Measurements from ENCODE around the gene TMEM52.
"Not testable (repeated sequence)": the region's sequence is repeated elsewhere in the genome, so short reads cannot be mapped to it uniquely, and the experiment has no call there.

Gene TMEM52

DNA sequence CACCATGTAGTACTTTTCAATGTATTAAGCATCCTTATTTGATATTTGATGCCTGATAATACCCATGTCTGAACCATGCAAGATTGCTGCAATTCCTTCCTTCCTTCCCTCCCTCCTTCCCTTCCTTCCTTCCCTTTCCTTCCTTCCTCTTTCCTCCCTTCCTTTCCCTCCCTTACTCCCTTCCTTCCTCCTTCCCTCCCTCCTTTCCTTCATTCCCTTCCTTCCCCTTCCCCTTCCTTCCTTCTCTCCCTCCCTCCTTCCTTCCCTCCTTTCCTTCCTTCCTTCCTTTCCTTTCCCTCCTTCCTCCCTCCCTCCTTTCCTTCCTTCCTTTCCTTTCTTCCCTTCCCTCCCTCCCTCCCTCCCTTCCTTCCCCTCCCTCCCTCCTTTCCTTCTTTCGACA, 29.7 kb upstream of the TMEM52 start:
- intact Hi-C loops (cut with DNase I), result no loop called here
- DNase-seq, result no peak

- DNase-seq, result peak in 1 of 10 donors; percentile 57
- intact Hi-C loops (cut with DNase I), result no loop called here
These were observed 28.4 kb upstream of the TMEM52 start for GRCh38 chr1:1947493-1947892.

DNA sequence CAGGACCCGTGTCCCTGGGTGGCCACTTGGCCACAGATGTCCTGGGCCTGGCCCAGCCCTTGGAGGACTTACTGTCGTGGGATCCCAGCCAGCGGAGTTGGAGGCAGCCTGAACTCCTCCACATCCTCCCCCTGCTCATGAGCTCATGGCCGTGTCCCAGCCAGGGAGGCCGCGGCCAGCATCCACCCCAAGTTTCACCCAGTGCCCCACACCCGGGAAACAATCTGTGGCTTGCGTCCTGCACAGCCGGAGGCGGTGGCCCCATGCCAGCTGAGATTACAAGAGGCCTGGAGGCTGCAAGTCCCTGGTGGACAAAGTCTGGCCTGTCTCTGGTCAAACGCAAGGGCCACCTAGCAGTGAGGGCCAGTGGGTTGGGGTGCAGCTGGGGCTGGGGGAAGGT, 27.5 kb upstream of the TMEM52 start:
- peak in 4 of 10 donors; percentile 39 to 89 (median 64) for DNase-seq
- intact Hi-C loops (cut with DNase I), result no loop called here

GRCh38 chr1:1945782-1946393, 26.8 kb upstream of the TMEM52 start:
- intact Hi-C loops (cut with DNase I), result no loop called here
- DNase-seq, result peak in 1 of 10 donors; percentile 73

DNA sequence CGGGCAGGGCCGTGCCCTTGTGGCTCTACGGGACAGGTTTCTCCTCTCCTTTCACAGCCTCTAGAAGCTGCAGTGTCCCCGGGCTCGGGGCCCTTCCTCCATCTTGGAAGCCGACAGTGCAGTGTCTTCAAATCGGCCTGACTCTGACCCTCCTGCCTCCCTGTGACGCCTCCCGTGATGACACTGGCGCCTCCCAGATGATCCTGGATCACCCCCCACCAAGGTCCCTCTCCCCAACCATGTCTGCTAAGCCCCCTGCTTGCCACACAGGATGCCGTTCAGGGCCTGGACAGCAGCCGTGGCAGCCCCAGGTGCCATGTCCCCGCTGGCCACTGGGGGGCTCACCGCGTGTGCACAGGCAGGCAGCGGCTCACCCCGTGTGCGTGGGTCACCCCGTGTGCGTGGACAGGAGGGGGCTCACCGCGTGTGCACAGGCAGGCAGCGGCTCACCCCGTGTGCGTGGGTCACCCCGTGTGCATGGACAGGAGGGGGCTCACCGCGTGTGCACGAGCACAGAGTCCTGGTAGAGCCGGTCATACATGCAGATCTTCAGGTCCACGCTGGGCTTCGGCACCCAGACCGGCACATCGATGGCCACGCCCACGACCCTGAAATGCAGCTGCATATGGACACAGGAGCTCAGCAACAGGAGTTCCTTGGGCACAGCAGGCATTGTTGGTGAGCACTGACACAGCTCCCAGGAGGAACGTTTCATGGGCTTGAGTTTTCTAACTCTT, 24.9 kb upstream of the TMEM52 start:
- intact Hi-C loops (cut with DNase I), result loop anchor here (5.0 kb wide), 1 partner anchor 98 kb away; no protein-coding TSS in a partner anchor
- DNase-seq, result peak in 9 of 10 donors; percentile 53 to 94 (median 70)

- DNase-seq, result peak in 3 of 10 donors; percentile 7 to 86 (median 83)
- intact Hi-C loops (cut with DNase I), result loop anchor here (5.0 kb wide), 1 partner anchor 99 kb away; no protein-coding TSS in a partner anchor
These were observed 23.9 kb upstream of the TMEM52 start for GRCh38 chr1:1942753-1943656.

DNA sequence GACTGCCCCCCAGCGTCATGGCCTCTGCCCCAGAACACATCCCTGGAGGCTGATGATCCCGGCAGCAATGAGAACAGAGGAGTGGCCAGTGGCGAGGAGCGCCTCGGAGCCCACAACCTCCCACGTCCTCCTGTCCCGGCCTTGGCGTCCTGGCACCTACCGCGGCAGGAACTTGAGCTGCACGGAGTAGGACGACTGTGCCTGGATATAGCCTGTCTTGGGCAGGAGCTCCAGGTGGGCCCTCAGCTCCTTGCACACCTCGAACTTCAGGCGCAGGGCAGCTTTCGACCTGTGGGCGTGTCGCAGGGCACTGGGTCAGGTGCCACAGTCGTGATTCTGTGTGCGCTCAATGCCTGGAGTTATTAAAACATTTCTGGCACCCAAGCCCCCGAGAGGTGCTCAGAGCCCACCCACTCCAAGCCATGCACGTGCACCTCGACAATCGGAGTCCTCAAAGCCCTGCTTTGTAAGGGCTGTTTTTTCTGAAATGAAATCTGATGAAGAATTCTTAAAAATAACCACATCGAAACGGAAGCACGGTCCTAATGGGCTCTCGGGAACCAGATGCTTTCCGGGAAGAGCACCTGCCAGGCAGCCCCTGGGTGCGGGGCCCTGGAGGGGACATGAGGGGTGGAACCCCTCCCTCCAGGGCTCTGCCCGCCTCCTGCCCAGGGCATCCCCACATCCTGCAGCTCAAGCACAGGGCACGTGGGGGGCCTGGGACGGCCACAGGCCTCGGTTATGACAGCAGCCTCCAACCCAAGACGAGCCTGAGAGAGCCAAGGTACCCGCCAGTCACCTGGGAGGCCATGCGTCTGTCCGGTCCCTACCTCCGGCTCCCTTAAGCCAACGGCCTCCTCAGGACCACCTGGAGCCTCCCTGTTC, 23.0 kb upstream of the TMEM52 start:
- peak in 2 of 10 donors; percentile 66 to 73 for DNase-seq
- intact Hi-C loops (cut with DNase I), result loop anchor here (5.0 kb wide), 1 partner anchor 100 kb away; no protein-coding TSS in a partner anchor

- intact Hi-C loops (cut with DNase I), result loop anchor here (5.0 kb wide), 1 partner anchor 101 kb away; no protein-coding TSS in a partner anchor
- peak in 2 of 10 donors; percentile 68 to 75 for DNase-seq
These were observed 22.2 kb upstream of the TMEM52 start for GRCh38 chr1:1941211-1941841.

DNA sequence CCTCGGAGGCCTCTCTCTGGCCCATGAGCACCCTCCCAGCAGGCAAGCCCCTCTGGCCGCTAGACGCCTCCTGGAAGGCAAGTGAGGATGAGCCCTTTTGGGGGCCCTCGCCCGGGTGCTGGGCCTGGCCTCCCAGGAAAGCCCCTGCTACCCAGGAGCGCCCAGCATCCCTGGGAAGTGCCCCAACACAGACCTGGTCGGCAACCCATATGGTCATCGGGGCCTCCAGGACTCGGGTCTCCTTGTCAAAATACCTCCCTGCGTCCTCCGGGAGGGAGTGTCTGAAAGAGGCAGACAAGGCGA, 21.0 kb upstream of the TMEM52 start:
- peak in 1 of 10 donors; percentile 51 for DNase-seq
- intact Hi-C loops (cut with DNase I), result loop anchor here (5.0 kb wide), 1 partner anchor 102 kb away; no protein-coding TSS in a partner anchor

GRCh38 chr1:1939296-1940122, 20.4 kb upstream of the TMEM52 start:
- peak in 2 of 10 donors; percentile 50 to 77 for DNase-seq
- intact Hi-C loops (cut with DNase I), result loop anchor here (5.0 kb wide), 1 partner anchor 103 kb away; no protein-coding TSS in a partner anchor

DNA sequence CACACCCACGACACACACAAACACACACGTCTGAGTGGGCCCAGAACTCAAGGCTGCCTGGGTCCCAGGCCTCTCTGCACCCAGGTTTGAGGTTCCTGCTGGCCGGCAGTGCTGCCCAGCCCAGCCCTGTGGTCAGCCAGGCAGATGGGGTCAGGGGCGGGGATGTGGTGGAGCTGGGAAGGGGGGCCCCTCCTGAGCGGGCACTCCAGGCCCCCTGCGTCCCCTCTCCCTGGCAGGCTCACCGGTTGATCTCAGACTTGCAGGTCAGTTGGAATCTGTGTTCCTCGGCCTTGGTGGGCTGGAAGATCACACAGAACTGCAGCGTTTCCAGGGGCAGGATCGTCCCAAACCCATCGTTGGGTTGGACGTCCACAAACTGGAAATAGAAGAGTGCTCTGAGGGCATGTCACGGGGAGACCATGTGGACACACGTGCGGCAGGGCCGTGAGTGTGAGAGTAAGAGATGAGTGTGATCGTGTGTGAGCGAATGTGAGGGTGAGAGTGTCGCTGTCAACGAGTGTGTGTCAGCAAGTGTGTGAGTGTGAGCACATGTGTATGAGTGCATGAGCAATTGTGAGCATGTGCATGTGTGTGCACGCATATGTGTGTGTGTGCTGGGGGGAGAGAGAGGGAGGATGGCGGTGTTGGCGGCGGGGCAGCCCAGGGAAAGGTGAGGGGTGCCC, 19.7 kb upstream of the TMEM52 start:
- intact Hi-C loops (cut with DNase I), result no loop called here
- peak in 2 of 10 donors; percentile 51 to 65 for DNase-seq

DNA sequence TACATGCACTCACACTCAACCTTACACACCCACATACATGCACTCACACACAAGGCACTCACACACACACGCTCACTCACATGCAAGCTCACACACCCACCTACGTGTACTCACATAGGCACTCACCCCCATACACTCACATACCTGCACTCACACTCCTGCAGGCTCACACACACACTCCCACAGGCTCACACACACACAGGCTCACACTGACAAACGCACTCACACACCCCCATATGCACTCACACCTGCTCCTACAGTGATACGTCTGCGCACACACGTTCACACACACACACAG, 19.1 kb upstream of the TMEM52 start:
- intact Hi-C loops (cut with DNase I), result no loop called here

DNA sequence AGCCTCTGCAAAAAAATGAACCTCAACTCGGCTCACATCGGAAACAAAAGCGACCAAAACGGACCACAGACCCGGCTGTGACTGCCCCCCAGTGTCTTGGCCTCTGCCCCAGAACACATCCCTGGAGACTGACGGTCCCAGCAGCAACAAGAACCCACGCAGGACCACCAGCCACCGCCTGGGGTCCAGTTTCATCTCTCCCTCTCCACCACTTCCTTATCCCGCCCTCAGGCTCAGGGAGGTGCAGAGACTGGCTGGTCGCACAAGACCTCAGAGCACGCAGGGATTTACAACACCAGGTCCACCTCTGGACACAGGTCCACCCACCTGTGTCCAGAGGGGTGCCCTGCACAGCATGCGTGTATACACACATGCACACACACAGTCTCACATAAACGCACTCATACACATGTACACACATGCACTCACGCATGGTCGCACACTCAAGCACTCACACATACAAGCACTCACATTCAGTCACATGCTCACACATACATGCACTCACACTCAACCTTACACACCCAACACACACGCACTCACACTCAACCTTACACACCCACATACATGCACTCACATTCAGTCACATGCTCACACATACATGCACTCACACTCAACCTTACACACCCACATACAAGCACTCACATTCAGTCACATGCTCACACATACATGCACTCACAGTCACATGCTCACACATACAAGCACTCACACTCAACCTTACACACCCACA, 18.6 kb upstream of the TMEM52 start:
- DNase-seq, result peak in 2 of 10 donors; percentile 41 to 59
- intact Hi-C loops (cut with DNase I), result no loop called here

More for the DNA sequence above, 19.1 kb upstream of the TMEM52 start:
- no peak for DNase-seq

DNA sequence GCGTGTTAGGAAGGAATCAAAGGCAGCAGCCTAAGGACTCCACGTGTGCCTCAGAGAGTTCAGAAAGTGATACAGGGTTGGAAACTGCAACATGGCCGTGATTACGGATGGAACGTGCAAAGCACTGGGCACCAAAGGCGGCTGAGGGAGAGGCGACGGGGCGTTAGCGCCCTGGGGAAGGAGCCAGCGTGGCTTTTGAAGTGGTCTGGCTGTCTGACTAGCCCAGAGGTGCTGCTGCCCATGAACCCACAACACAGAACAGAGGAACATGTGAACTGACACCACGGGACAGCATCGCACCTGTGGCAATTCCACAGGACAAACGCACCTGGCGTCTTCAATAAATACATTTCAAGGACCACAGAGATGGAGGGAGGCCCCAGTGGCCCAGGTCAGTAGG, 18.0 kb upstream of the TMEM52 start:
- intact Hi-C loops (cut with DNase I), result no loop called here
- peak in 1 of 10 donors; percentile 30 for DNase-seq

DNA sequence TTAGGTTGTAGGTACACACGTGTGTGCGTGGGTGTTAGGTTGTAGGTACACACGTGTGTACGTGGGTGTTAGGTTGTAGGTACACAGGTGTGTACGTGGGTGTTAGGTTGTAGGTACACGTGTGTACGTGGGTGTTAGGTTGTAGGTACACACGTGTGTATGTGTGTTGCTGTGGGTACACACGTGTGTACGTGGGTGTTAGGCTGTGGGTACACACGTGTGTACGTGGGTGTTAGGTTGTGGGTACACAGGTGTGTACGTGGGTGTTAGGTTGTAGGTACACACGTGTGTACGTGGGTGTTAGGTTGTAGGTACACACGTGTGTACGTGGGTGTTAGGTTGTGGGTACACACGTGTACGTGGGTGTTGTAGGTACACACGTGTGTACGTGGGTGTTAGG, 15.8 kb upstream of the TMEM52 start:
- intact Hi-C loops (cut with DNase I); DNase-seq: not testable (repeated sequence)

DNA sequence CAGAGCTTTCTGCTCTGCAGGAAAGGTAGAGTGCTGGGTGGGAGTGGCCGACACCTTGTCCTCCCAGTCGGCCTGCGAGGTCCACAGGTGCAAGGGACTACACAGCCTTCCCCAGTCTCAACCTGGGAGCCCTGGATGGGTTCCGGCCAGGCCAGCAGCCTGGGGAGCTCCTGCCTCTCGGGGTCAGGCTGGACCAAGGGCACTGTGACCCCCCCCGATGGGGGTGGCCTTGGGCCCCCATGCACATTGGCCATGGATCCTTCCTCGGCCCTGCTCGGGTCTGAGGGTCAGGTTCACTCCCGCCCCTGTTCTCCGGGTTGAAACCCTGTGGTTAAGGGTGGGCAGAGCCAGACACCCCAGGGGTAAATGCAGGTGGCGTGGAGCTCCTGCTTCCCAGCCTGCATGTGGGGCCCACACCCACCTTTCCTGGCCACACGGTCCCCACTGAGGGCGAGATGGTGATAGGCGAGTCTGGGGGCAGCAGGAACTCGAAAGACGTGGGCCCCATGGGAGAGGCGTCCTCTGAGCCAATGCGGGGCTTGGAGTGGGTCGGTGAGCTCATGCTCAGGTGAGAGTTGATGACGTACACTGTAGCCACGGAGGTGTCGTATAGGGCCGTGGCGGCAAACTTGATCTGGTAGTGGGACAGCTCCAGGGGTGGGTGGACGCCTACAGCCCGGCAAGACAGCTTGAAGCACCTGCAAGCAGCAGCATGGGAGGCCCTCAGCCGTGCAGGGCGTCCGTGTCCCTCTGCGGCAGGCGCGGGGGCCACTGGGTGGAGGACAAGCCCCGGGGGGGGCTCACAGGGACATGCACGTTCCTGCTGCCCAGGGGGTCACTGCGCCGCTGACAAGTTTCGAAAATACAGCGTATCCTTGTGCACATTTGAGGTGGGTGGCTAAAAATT, 10.8 kb upstream of the TMEM52 start:
- intact Hi-C loops (cut with DNase I), result no loop called here
- peak in 2 of 10 donors; percentile 70 to 83 for DNase-seq

Data from posterior cingulate gyrus (tissue), 11 donors.